ENCODE results near the gene MDH1. TPM values are rescaled to one million over a fixed set of nuclear protein-coding genes. Genes with fewer than 3 reads are reported as not detected.

Gene MDH1
- total RNA-seq, 4 donors from 2014 or later, result 169 to 206 (median 182) TPM

- Histone ChIP-seq H3K27me3 (peaks cover 0 to 7% (median 0%) of the 10 kb centered on the region in 4 donors), H3K4me1 (no peaks in the 10 kb centered on the region), H3K9me3 (peaks cover 0 to 8% (median 0%) of the 10 kb centered on the region in 4 donors), H3K27ac (replicated peaks in 1 of 4) (no peak overlapping the region), H3K4me3 (no peak overlapping the region), H3K36me3 (no peaks in the 10 kb centered on the region)
- TF ChIP-seq POLR2AphosphoS5 (IDR thresholded peaks at IDR 0.05), result no peak
- no peak for TF ChIP-seq POLR2A (IDR thresholded peaks at IDR 0.05; ENCODE audit: low read depth)
- no peak for TF ChIP-seq CTCF (IDR thresholded peaks at IDR 0.05)
- no peak for TF ChIP-seq EP300 (IDR thresholded peaks at IDR 0.05)
- 76% methylated on average over 3 of the region's 3 CpGs for WGBS
- no peak for DNase-seq (ENCODE audit: extremely low spot score)
- intact Hi-C loops (cut with DNase I), result no loop called here
Measured at GRCh38 chr2:63651356-63651755, 62.6 kb downstream of the MDH1 start.

GRCh38 chr2:63651861-63652651, 63.3 kb downstream of the MDH1 start:
- TF ChIP-seq POLR2AphosphoS5 (IDR thresholded peaks at IDR 0.05) (no peak), POLR2A (IDR thresholded peaks at IDR 0.05; ENCODE audit: low read depth) (no peak), EP300 (IDR thresholded peaks at IDR 0.05) (no peak), CTCF (IDR thresholded peaks at IDR 0.05) (no peak)
- intact Hi-C loops (cut with DNase I), result no loop called here
- peaks cover 0 to 8% (median 0%) of the 10 kb centered on the region in 4 donors for H3K9me3 ChIP-seq
- no peak overlapping the region for H3K27ac ChIP-seq (replicated peaks in 1 of 4)
- no peaks in the 10 kb centered on the region for H3K36me3 ChIP-seq
- H3K4me1 ChIP-seq, result no peaks in the 10 kb centered on the region
- peaks cover 0 to 7% (median 0%) of the 10 kb centered on the region in 4 donors for H3K27me3 ChIP-seq
- DNase-seq (ENCODE audit: extremely low spot score), result no peak
- WGBS, result 67% methylated on average over 4 of the region's 4 CpGs
- H3K4me3 ChIP-seq, result no peak overlapping the region

DNA sequence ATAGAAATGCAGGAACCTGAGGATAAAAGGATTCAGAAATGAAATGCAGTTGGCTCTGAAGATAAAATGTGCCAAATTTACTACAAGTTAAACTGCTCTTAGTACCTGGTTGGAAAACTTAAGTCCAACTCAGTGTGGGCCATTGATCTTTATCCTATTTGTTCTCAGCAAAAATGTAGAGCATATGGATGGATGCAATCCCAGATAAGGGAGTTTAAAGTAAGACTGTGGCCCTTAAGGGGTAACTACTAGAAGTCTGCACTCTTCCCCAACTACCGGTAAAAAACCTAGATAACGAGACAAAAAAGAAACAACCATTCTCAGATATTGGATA, 63.9 kb downstream of the MDH1 start:
- Histone ChIP-seq H3K9me3 (peaks cover 0 to 8% (median 0%) of the 10 kb centered on the region in 4 donors), H3K27ac (replicated peaks in 1 of 4) (no peak overlapping the region), H3K36me3 (no peaks in the 10 kb centered on the region), H3K4me1 (no peaks in the 10 kb centered on the region), H3K27me3 (peaks cover 0 to 2% (median 0%) of the 10 kb centered on the region in 4 donors), H3K4me3 (no peak overlapping the region)
- no peak for DNase-seq (ENCODE audit: extremely low spot score)
- intact Hi-C loops (cut with DNase I), result no loop called here
- WGBS, result 84% methylated on average over 2 of the region's 2 CpGs
- TF ChIP-seq POLR2A (IDR thresholded peaks at IDR 0.05; ENCODE audit: low read depth), result no peak
- no peak for TF ChIP-seq EP300 (IDR thresholded peaks at IDR 0.05)
- TF ChIP-seq POLR2AphosphoS5 (IDR thresholded peaks at IDR 0.05), result no peak
- no peak for TF ChIP-seq CTCF (IDR thresholded peaks at IDR 0.05)

GRCh38 chr2:63654959-63655358, 66.2 kb downstream of the MDH1 start:
- Histone ChIP-seq H3K9me3 (peaks cover 0 to 8% (median 0%) of the 10 kb centered on the region in 4 donors), H3K36me3 (no peaks in the 10 kb centered on the region), H3K4me3 (no peak overlapping the region), H3K27me3 (no peaks in the 10 kb centered on the region), H3K4me1 (no peaks in the 10 kb centered on the region), H3K27ac (replicated peaks in 1 of 4) (no peak overlapping the region)
- TF ChIP-seq POLR2A (IDR thresholded peaks at IDR 0.05; ENCODE audit: low read depth) (no peak), POLR2AphosphoS5 (IDR thresholded peaks at IDR 0.05) (no peak), CTCF (IDR thresholded peaks at IDR 0.05) (no peak), EP300 (IDR thresholded peaks at IDR 0.05) (no peak)
- no peak for DNase-seq (ENCODE audit: extremely low spot score)
- intact Hi-C loops (cut with DNase I), result no loop called here
- WGBS, result 82% methylated on average over 1 of the region's 1 CpG

Other genes with a start within 250 kb of the MDH1 start
- gene WDPCP, start 486 bp upstream of the MDH1 start, total RNA-seq, result 10 to 100 TPM in 3 of 4 donors, 1 to 10 TPM in 1; 7.8 to 23.7 (median 10.7) TPM